Measurements from ENCODE around the gene SLC45A1.

SLC45A1 gene

GRCh38 chr1:8297245-8297644, 20.7 kb upstream of the SLC45A1 start:
- no peak for TF ChIP-seq ZFX (IDR thresholded peaks at IDR 0.05)
- TF ChIP-seq, protein P1, sequence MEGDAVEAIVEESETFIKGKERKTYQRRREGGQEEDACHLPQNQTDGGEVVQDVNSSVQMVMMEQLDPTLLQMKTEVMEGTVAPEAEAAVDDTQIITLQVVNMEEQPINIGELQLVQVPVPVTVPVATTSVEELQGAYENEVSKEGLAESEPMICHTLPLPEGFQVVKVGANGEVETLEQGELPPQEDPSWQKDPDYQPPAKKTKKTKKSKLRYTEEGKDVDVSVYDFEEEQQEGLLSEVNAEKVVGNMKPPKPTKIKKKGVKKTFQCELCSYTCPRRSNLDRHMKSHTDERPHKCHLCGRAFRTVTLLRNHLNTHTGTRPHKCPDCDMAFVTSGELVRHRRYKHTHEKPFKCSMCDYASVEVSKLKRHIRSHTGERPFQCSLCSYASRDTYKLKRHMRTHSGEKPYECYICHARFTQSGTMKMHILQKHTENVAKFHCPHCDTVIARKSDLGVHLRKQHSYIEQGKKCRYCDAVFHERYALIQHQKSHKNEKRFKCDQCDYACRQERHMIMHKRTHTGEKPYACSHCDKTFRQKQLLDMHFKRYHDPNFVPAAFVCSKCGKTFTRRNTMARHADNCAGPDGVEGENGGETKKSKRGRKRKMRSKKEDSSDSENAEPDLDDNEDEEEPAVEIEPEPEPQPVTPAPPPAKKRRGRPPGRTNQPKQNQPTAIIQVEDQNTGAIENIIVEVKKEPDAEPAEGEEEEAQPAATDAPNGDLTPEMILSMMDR (conservative IDR thresholded peaks at IDR 0.05) = no peak
- H3K27ac ChIP-seq = no peak overlapping the region

DNA sequence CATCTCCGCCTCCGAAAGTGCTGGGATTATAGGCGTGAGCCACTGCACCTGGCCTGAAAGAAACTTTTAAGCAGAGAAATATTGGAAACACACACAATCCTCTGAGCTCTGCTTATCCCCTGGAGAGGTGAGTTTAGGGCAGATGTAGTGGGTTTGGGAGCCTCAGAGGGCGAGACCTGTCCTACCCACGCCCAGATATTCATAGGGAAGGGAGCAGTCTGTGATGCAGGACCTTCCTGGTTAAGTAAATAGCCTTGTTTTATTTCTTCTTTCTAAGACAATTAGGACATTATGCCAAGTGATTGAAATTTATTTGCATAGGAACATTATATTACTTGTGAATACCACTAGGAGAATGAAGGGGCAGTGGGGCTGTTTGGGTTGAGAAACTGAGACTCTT, 18.0 kb upstream of the SLC45A1 start:
- TF ChIP-seq ZFX (IDR thresholded peaks at IDR 0.05) = no peak
- TF ChIP-seq, protein P1 (conservative IDR thresholded peaks at IDR 0.05) = no peak
- no peak overlapping the region for H3K27ac ChIP-seq

GRCh38 chr1:8302081-8302956, 15.6 kb upstream of the SLC45A1 start:
- H3K27ac ChIP-seq = no peak overlapping the region
- TF ChIP-seq ZFX (IDR thresholded peaks at IDR 0.05) = no peak
- TF ChIP-seq, protein P1 (conservative IDR thresholded peaks at IDR 0.05) = no peak

DNA sequence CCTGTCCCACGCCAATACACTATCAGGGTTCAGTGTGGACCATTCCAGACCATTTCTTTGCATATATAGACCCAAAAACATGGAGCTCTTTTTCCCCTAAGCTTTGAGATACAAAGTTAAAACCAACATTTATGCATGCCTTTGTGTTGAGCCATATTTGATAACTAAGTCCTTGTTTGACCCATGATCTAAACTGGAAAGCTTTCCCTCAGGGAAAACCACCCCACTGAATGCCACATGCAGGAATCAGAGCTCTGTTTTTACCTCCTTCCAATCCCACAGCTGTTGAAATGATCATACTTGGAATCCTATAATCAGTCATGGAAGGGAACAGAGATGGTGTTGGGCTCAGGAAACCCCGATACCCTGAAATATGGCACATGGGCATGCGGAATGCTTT, 14.8 kb upstream of the SLC45A1 start:
- TF ChIP-seq, protein P1 (conservative IDR thresholded peaks at IDR 0.05) = no peak
- no peak for TF ChIP-seq ZFX (IDR thresholded peaks at IDR 0.05)
- no peak overlapping the region for H3K27ac ChIP-seq

- no peak overlapping the region for H3K27ac ChIP-seq
- TF ChIP-seq, protein P1 (conservative IDR thresholded peaks at IDR 0.05) = no peak
- no peak for TF ChIP-seq ZFX (IDR thresholded peaks at IDR 0.05)
These were observed 14.0 kb upstream of the SLC45A1 start for GRCh38 chr1:8303876-8304275.

- TF ChIP-seq, protein P1 (conservative IDR thresholded peaks at IDR 0.05) = no peak
- TF ChIP-seq ZFX (IDR thresholded peaks at IDR 0.05) = no peak
These were observed 10.3 kb upstream of the SLC45A1 start for GRCh38 chr1:8307628-8308027.

GRCh38 chr1:8311068-8311718, 6.7 kb upstream of the SLC45A1 start:
- no peak for TF ChIP-seq ZFX (IDR thresholded peaks at IDR 0.05)
- TF ChIP-seq, protein P1 (conservative IDR thresholded peaks at IDR 0.05) = no peak
- H3K27ac ChIP-seq = no peak overlapping the region

More at GRCh38 chr1:8307628-8308027, 10.3 kb upstream of the SLC45A1 start:
- H3K27ac ChIP-seq = no peak overlapping the region
